ENCODE data around the gene PLEKHO1.
A peak's percentile ranks its signal among the peaks of the same experiment; 100 is the strongest.

The PLEKHO1 gene

DNA sequence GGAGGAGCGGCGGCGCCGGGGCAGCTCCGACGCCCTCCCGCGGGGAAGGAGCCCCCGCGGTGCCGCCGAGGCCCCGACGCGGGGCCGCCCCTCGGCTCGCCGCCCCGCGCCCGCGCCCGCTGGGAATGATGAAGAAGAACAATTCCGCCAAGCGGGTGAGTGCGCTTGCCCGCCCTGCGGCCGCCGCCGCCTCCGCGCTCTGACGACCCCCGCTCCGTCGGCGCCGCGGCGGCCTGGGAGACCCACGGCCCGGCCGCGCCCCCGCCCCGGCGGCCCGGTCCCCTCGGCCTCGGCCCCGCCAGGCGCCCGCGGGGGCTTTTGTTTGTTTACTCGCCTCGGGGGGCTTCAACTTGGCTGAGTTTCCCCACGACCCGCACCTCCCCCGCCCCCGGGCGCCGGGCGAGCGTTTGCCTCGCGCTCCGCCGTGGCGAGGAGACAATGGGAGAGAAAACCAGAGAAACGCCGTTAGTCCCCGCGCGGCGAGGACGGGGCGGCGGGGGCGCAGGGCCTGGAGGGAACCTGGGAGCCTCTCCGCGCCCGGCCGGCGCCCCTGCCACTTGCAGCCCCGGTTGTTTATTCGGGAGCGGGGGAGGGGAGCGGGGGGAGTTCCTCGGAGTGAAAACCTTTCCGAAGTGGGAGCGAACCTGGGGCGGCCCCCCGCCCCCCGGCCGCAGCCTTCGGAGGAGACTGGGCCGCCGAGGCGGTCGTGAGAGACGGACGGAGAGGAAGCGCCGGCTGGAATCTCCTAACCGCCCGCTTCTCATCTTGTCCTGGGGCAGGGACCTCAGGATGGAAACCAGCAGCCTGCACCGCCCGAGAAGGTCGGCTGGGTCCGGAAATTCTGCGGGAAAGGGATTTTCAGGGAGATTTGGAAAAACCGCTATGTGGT lies 661 bp downstream of the PLEKHO1 start:
- no peak for DNase-seq

DNA sequence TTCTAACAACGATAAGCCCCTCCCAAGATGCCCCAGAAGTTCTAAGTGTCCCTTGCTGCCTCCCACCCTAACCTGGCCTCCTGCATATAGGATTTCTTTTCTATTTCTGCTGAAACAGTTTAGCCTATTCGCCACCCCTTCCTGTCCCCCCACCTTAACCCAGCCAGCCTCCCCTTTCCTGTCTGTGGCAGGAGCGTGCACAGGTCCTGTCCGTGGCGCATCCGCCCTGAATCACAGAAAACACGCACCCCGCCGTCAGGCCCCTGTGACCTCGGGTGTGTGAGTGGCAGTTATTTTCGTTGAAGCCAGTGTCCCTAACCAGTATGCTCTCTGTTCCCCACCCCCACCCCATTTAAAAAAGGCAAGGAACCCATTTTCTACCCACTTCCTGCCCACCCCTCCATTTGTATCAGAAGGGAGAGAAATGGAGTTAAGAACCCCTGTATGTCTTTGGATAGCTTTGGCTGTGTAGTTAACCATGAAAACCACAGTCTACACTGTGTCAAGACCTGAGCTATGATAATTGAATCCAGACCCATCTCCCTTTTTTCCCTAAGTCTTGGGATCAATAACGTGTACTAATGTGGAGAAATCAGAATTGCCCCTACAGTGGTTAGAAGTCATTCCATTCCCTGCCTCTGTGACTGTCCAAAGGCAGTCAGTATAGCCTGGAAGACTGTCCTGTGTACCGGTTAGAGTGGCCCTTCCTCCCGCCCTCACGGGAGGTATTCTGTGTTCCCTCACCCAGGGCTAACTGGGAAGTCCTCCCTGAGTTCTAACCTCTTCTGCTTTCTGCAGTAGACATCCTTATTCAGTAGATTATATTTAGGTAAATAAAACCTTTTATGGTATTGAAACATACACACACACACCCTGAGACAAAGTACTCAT lies 1.8 kb downstream of the PLEKHO1 start:
- DNase-seq, result no peak

DNA sequence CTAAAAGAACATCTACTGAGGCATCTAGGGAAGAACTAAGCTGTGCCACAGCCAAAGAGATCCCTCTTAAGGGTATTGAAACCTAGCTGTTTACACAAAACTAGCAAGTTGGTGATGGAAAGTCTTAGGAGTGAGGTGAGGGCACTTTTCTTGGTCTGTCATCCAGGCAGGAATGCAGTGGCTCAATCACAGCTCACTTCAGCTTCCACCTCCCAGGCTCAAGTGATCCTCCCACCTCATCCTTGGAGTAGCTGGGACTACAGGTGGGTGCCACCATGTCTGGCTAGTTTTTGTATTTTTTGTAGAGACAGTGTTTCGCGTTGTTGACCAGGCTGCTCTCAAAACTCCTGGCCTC lies 2.4 kb downstream of the PLEKHO1 start:
- no peak for DNase-seq

DNA sequence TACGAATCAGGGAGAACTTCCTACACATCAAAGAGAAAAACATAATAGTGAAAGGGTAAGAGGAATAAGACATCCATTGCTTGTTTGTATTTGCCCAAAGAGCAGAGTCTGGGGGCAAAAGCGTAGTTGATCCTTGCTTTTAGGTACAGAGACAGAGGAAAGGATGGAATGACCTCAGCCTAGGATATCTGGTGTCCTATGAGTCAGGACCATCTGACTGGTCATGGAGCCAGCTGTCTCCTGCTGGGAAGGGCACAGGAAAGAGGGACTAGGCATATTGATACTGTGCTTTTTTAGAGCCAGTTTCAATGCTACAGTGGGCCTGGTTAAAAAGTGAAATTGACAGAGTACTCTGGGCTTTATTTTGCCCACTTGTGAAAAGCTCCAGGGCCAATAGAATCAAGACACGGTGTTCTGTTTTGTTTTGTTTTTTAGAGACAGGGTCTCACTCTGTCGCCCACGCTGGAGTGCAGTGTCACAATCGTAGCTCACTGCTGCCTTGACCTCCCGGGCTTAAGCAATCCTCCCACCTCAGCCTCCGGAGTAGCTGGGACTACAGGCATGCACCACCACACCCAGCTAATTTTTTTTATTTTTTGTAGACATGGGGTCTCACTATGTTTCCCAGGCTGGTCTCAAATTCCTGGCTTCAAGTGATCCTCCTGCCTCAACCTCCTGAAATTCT lies 3.2 kb downstream of the PLEKHO1 start:
- no peak for DNase-seq

DNA sequence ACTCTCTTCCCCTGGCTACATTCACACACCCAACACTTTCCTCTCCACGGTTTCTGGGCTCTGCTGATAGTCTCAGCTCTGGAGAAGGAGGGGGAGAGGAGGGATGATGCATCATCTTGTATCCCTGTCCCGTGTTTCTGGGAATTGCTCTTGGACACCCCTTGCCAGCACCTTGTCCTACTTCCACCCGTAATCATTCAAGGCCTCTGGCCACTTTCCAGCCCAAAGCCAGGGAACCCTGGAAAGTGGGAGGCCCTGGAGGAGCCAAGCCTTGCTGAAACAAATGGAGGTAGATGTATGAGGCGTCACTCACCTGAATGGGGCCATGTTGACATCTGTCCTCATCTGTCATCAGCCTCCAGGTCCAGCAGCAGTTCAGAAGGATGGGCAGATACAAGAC lies 4.4 kb downstream of the PLEKHO1 start:
- no peak for DNase-seq

DNA sequence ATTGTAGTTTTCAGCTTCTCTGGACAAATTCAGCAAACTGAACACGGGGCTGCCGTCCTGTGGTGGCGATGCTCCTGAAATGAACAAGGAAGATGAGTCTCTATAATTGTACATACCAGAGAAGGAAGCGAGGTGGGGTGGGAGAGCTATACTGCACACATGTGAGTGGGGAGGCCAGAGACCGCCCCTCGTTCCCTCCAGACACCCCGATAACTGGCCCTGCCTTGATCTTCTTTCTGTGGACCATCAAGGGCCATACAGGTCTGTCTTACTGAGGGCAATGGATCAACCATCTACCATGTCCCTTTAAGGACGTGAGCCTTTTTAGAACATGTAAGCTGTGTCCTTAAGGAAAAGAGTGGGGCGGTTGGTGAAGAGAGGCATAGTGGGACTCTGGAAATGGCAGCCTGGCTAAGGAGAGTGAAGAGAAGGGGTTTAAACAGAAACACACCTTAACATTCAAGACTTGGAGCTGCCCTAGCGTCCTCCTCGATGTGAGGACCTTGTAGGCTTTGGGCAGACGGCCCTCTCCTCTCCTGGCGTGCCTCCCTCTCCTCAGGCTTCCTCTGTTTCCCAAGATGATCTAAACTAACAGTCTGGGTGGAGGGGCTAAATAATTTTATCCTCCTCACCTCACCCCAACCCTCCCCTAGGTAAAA lies 5.8 kb downstream of the PLEKHO1 start:
- DNase-seq, result no peak

DNA sequence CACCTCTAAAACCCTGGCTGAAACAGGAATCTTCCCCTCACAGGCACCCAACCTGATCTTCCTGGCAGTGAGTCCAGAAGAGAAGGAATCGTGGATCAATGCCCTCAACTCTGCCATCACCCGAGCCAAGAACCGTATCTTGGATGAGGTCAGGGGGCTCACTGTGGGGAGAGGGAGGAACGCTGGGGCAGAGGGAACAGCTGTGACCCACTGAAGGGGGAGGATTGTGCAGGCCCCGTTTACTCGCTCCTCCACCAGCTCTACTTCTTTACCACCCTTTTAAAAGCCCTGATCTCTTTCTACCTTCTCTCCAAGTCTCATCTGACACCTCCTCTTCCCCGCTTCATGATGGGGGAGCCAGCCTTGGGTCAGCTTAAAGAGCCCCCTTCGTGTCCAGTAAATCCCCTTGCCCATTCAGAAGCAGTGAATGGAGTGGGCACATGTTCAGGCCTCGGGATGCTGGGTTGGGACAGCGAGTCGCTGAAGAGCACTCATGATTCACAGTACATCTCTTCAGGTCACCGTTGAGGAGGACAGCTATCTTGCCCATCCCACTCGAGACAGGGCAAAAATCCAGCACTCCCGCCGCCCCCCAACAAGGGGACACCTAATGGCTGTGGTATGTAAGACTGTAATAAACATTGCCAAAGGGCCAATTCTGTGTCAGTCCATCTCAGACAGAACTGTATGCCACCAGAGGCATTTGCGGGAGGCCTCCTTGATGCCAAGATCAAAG lies 7.3 kb downstream of the PLEKHO1 start:
- no peak for DNase-seq

DNA sequence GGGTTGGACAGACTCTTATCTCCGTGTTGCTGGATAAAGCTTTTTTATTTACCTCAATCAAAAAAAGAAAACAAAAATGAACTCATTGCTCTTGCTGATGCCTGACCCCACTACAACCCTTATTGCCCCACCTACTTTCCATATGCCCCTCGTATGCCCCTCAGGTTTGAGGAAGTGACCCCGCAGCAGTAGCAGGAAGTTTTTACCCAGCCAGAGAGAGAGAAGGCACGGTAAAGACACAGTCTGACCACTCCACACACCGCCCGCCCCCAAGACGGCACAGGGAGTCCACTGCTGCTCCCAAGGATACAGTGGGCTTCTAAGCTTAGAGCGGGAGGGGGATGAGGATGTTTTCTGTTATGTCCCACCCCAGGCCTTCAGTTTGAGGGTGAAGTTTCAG lies 9.8 kb downstream of the PLEKHO1 start:
- DNase-seq, result peak; percentile 42

DNA sequence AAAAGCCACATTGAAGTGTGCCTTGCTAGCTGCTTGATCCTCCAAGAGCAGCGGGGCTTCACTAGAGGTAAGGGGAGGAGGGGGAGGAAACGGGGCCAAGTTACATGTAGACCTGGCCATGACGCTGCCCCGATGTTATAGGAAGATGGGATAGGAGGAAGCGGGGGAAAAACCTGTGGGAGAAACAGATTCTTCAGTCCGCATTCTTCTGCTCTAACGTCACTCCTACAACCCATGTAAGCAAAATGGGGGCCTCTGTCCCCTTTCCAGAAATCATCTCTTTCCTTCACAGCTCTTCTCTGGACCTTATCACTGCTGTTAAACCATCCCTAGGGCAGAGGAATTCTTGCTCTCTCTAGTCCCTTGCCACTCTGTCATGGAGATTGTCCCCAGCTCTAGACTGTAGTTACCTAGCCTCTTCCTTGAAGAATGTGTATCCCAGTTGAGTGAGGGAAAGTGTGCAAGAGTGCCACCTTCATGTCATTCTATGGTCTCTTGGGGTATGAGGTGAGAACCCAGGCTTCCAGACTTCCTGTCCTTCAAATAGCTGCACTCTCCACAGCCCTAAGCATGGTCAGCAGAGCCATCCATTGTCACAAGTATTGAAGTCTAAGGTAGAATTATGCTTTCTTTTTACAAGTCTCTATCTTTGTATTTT lies 11.4 kb downstream of the PLEKHO1 start:
- DNase-seq, result no peak

DNA sequence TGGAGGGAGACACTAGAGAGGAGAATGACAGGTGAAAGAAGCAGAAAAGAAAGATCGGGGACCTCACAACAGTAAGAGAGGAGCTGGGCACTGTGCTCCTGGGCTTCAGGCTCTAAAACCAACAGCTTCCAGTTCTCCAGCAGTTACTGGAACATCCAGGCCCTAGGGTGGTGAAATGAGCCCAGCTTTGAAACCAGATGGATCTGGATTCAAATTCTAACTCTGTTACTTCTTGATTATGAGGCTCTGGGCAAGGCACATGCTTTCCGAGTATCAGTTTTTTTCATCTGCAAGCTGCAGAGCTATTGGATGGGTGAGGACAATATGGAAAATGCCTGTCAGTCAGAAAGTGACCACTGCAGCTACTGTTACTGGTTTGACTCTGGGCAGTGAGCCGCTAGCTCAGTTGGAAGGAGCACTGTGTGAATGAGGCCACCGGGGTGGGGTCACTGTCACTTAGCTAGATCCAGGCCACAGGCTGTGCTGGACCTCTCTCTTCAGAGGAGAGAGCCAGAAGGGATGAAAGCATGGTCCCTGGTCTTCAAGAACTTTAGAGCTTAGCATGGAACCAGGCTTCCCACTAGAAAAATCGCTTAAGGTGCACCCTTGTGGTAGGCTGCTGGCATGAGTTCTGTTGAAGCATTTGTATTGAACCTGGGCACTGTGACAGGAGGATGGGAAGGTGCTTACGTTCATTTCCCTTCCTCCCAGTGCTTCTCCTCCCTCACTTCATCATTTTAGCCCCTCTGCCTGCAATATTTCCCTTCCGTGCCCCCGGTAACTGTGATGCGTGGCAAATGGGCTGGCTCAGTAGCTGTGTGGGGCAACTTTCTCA lies 12.2 kb downstream of the PLEKHO1 start:
- DNase-seq, result no peak

DNA sequence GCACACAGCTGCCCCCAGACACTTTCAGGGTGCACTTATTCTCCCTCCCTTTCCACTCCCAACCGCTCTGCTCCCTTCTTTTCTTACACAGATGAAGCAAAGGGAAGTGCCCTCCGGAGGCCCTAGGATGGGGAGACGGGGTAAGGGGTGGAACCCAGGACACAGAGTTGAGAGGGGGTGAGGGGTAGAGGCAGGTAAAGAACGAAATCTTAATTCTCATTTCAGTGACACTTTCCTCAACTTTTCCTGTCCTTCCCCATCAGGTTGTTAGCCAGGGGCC lies 12.8 kb downstream of the PLEKHO1 start:
- no peak for DNase-seq

DNA sequence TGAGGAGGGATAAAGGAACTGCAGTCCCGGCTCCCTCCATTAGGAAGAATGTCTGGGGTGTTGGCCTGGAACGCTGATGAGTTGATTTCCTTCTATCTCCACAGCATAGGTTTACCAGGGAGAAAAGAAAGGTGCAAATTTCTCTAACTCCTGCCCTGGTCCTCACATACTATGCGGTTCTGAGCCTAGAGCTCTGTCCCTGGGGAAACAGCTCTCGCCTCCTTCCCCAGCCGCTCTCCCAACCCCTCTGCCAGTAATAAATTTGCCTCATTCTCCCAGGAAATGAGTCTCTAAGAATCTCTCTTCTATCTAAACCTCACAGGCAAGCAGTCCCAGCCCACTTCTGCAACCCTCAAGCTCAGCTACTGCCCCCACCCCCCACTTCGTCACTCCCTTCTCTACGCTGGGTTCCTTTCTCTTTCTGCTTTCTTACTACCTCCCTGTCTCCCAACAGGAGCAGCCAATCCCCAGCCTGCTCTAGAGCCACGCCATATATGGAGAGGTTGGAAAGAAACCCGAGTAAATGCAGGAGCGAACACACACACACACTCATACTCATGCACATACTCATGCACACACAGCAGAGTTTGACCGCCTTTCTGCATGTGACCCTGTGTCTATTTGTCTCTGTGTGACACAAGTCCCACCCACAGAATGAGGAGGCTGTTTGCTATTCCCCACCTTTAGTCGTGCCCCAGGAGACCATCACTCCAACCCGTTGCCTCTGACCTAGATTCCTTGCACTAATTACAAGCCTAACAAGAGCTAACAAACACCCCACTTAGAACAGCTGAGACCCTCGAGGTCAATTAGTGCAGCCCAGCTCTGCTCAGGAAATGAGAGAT lies 13.4 kb downstream of the PLEKHO1 start:
- peak; percentile 56 for DNase-seq

DNA sequence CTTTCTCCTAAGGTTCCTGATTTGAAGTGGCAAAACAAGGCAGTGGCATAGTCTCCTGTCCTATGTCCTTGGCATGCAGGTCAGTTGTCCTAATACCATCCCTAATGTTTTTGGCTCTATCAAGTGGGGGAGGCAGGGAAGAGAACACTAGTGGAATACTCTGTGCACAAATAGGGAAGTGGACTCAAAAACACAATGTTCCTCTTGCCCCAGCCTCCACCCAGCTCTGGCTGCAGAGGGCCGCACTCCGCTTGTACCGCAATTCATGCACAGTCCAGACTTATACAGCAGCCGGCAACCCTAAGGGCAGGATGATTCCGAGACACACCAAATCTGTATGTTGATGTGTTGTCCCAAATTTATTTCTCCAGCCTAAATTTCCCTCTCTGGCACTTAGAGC lies 14.5 kb downstream of the PLEKHO1 start:
- DNase-seq, result no peak

DNA sequence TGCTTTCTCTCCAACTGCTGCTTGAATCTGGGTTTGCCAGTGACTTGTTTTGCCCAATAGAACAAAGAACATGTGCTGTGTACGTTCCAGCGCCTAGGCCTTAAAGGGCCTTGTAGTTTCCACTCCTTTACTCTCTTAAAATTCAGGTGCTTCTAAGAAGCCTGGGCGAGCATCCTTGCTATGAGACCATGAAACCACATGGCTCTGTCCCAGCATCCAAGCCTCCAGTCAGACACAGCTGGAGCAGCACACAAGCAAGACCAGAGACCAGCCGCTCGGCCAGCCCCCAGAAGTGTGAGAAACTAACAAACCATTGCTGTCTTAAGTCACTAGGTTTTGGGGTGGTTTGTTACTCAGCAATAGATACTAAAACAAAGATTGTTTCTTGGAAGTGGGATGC lies 15.1 kb downstream of the PLEKHO1 start:
- DNase-seq, result no peak

DNA sequence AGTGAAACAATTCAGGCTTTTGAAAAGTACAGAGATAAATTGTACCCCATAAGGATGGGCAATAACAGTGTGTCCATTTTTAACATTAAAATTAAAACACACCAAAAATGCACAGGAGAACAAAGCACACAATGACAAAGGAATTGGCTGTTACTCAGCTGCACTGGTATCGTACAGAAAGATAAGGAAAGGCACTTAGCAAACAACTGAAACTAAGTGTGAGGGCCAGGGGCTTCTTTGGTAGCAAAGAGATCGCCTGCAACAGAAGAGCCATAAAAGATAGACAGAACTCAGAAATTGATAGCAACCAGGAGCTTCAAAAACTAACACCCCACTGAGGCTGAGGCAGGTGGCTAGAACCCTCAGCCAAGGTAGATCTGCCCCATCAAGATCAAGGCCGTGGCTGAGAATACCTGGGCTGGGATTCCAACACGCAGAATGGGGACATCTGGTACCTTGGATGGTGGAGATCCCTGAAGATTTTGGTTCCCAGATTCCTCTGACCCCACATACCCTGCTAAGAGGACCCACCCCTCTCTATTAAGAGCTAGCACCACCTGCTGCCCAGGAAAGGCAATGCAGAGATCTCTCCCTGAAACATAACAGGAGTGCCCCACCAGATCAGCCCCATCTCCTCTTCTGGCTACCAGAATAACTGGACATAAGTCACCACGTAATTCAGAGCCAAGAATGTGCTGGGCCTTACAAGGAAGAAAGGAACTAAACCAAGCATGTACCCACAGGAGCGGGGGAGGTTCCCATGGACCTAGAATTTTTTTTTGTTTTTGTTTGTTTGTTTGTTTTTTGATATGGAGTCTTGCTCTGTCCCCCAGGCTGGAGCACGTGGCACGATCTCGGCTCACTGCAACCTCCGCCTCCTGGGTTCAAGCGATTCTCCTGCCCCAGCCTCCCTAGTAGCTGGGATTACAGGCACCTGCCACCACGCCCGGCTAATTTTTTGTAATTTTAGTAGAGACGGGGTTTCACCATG lies 16.2 kb downstream of the PLEKHO1 start:
- no peak for DNase-seq

DNA sequence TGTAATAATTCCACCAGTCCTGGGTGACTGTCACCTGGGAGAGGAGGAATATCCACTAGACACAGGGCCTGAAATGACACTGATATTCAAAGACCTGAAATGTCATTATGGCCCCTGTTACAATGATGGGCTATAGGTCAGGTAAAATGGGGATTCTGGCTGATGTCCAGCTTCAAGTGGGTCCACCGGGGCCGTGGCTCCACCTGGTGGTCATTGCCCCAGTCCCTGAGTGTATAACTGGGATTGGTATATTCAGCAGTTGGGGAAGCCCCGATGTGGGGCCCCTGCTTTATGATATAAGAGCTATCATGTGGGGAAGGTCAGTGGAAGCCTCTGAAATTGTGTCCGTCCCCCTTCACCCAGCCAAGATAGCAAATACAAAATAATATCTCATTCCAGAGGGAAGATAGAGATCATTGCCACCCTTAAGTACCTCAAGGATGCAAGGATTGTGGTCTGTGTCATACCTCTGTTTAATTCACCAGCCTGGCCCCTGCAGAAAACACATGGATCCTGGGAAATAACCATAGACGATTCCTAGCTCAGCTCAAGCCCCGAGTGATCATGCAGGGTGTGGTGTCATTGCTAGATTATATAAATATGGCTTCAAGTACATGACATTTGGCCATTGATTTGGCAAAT lies 19.4 kb downstream of the PLEKHO1 start:
- DNase-seq, result no peak

DNA sequence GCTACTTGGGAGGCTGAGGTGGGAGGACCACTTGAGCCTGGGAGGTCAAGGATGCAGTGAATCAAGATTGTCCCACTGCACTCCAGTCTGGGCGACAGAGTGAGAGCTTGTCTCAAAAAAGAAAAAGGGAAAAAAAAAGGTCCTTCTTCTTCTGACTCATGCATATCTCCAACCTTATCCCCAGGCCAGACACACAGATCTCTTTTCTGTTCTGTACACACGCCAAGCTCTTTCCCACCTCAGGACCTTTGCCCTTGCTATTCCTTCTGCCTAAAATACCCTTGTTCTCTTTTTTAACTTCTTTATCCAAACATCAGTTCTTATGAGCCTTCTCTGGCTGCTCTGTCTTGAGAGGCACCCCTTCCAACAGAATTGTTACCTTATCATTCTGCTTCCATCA lies 22.1 kb downstream of the PLEKHO1 start:
- DNase-seq, result no peak

DNA sequence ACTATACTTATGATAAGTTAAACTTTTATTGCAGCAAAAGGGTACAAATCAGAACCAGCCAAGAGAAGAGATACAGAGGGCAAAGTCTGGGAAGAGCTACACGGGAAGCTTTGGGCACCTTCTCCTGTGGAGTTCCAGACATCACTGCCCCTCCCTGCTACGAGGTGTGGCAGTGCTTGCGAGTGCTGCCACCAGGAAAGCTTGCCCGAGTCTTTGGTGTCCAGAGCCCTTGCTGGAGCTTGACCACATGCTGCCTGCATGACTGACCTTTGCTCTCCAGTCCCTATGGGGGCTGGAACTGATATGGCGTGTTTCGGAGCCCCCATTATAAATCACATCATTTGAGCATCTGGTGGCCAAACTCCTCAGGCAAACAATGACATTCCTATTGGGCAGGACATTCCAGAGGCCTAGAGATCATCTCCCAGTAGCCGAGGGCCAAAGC lies 23.4 kb downstream of the PLEKHO1 start:
- no peak for DNase-seq

Measured in SIG-M5 (cell line).